Right ventricle myocardium superior (tissue), 1 donor: ENCODE results near the gene CFAP68. TPM values are rescaled to one million over a fixed set of nuclear protein-coding genes. Genes with fewer than 3 reads are reported as not detected.

Experiments
- ATAC-seq: fragments of 200-7000 bp; cut with Tn5 transposase; one replicate; pipeline ENCODE4 v1.9.1; 2020; ENCODE audit warnings: mild to moderate bottlenecking; ENCODE audit not compliant: poor library complexity
- DNase-seq: peaks from one replicate; pipeline ENCODE4 v3.0.0-alpha.2; 2020
- intact Hi-C: fragments of 100-400 bp; cut with DNase I; formaldehyde crosslinking; loops from one replicate; pipeline ENCODE4 v1.11.2; 2022
- long read RNA-seq: library from polyadenylated mRNA; unstranded; transcript quantifications from one replicate; pipeline ENCODE4 v2.0.0, GENCODE V29; 2021
- total RNA-seq: library from RNA; stranded (reverse); fragmentation: NEBNext Ultra II Directional; extraction: Animal tissue kit (Norgen Biotek cat#: 25700); gene quantifications from one replicate; pipeline ENCODE4 v1.2.1, GENCODE V29; 2021
- donor health status: DM: no; HTN: yes; CAD: no; lungs with severe emphysema.

Gene CFAP68
- total RNA-seq: 32.4 TPM
- long read RNA-seq, transcript C11orf1-201 (4 exons, 2,885 nt): major isoform, 5 of 6 reads
- long read RNA-seq, partial matches to known transcripts: 0 of 6 reads
- long read RNA-seq, other reads (novel, unspliced or antisense): 1 of 6 reads

- peak; percentile 96 for ATAC-seq
- DNase-seq: peak; percentile 96
- intact Hi-C loops: loop anchor here (5.0 to 10.0 kb wide), 3 partner anchors 48 to 206 kb away; partner anchors contain the start of genes SDHD and TIMM8B
Measured at GRCh38 chr11:111878849-111879636, at the start of gene CFAP68, which contains the start of gene FDXACB1. CFAP68 (plus strand) TSS chr11:111879541; CDS start chr11:111879561, 20 bp downstream. FDXACB1 (minus strand) TSS chr11:111879165; CDS start chr11:111879132, 33 bp downstream.

GRCh38 chr11:111833524-111833923 lies 45.8 kb upstream of the CFAP68 start:
- ATAC-seq (peak; percentile 46), DNase-seq (no peak)
- intact Hi-C loops: no loop called here

- ATAC-seq: no peak
- intact Hi-C loops: loop anchor here (5.0 kb wide), 1 partner anchor 52 kb away; no protein-coding TSS in a partner anchor
Measured at GRCh38 chr11:111834432-111835163, 44.7 kb upstream of the CFAP68 start.

GRCh38 chr11:111835665-111836064 lies 43.7 kb upstream of the CFAP68 start:
- no peak for ATAC-seq
- intact Hi-C loops: loop anchor here (5.0 kb wide), 1 partner anchor 53 kb away; no protein-coding TSS in a partner anchor
- DNase-seq: no peak

More at GRCh38 chr11:111834432-111835163, 44.7 kb upstream of the CFAP68 start:
- no peak for DNase-seq

GRCh38 chr11:111836162-111836561 lies 43.2 kb upstream of the CFAP68 start:
- ATAC-seq (peak; percentile 7), DNase-seq (no peak)
- intact Hi-C loops: loop anchor here (5.0 kb wide), 1 partner anchor 54 kb away; no protein-coding TSS in a partner anchor

GRCh38 chr11:111836721-111837120 lies 42.6 kb upstream of the CFAP68 start:
- no peak for DNase-seq
- ATAC-seq: no peak
- intact Hi-C loops: loop anchor here (5.0 kb wide), 1 partner anchor 54 kb away; no protein-coding TSS in a partner anchor

- intact Hi-C loops: loop anchor here (5.0 kb wide), 1 partner anchor 55 kb away; no protein-coding TSS in a partner anchor
- ATAC-seq: no peak
- no peak for DNase-seq
Measured at GRCh38 chr11:111837366-111837891, 41.9 kb upstream of the CFAP68 start.

- intact Hi-C loops: loop anchor here (5.0 kb wide), 1 partner anchor 56 kb away; no protein-coding TSS in a partner anchor
- ATAC-seq: no peak
- no peak for DNase-seq
Measured at GRCh38 chr11:111838054-111838453, 41.3 kb upstream of the CFAP68 start.

- ATAC-seq: peak; percentile 44
- intact Hi-C loops: loop anchor here (2.0 to 5.0 kb wide), 3 partner anchors 238 to 275 kb away; partner anchors contain the start of gene SIK2
Measured at GRCh38 chr11:111840143-111840542, 39.2 kb upstream of the CFAP68 start.

GRCh38 chr11:111841370-111842053 lies 37.8 kb upstream of the CFAP68 start:
- intact Hi-C loops: loop anchor here (2.0 to 5.0 kb wide), 3 partner anchors 239 to 277 kb away; partner anchors contain the start of gene SIK2
- ATAC-seq: peak; percentile 93
- peak; percentile 90 for DNase-seq

More at GRCh38 chr11:111840143-111840542, 39.2 kb upstream of the CFAP68 start:
- no peak for DNase-seq

GRCh38 chr11:111843661-111844060 lies 35.7 kb upstream of the CFAP68 start:
- ATAC-seq: no peak
- intact Hi-C loops: loop anchor here (5.0 kb wide), 2 partner anchors 241 to 256 kb away; partner anchors contain the start of gene SIK2
- no peak for DNase-seq

- intact Hi-C loops: no loop called here
- no peak for DNase-seq
- ATAC-seq: no peak
Measured at GRCh38 chr11:111845276-111846028, 33.9 kb upstream of the CFAP68 start.

GRCh38 chr11:111846063-111846462 lies 33.3 kb upstream of the CFAP68 start:
- intact Hi-C loops: no loop called here
- DNase-seq (no peak), ATAC-seq (no peak)

- intact Hi-C loops: no loop called here
- ATAC-seq: no peak
- no peak for DNase-seq
Measured at GRCh38 chr11:111846636-111847035, 32.7 kb upstream of the CFAP68 start.

GRCh38 chr11:111849631-111850030 lies 29.7 kb upstream of the CFAP68 start:
- no peak for ATAC-seq
- intact Hi-C loops: no loop called here
- no peak for DNase-seq

- DNase-seq (no peak), ATAC-seq (no peak)
- intact Hi-C loops: no loop called here
Measured at GRCh38 chr11:111851067-111851466, 28.3 kb upstream of the CFAP68 start.

- no peak for ATAC-seq
- intact Hi-C loops: no loop called here
Measured at GRCh38 chr11:111851636-111852035, 27.7 kb upstream of the CFAP68 start.

More at GRCh38 chr11:111851636-111852035, 27.7 kb upstream of the CFAP68 start:
- no peak for DNase-seq
